GM19099 (cell line): Measurements from ENCODE around the gene RAB8A.

ENCODE experiments used
- POLR2A ChIP-seq: IDR thresholded peaks from 3 replicates; pipeline ENCODE4 v1.6.1; 2011; ENCODE audit warnings: low read depth; ENCODE audit not compliant: insufficient read length; ENCODE audit errors: extremely low read depth

Gene RAB8A

DNA sequence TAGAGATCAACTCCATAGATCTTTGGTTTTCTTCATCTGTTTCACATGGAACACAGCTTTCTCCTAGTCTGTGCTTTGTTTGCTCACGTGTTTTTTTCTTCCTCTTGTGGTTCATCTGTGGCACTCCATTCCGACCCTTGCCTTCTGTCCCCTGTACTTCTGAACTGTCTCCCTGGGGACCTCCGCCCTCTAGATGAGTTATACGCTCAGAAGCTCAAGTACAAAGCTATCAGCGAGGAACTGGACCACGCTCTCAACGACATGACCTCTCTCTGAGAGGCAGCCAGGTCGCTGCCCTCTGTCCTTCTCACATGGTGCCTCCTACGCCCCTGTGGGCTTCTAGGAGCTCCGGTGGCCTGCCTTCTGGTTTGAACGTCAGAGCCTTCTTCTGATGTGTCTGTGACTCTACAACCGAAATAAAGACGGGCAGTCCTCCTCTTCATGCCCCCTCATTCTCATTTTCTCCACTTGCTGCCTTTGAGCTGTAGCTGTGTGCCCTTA lies 16.6 kb upstream of the RAB8A start:
- TF ChIP-seq POLR2A, result no peak

GRCh38 chr19:16096280-16096855 lies 15.3 kb upstream of the RAB8A start:
- peak; percentile 1 for TF ChIP-seq POLR2A

DNA sequence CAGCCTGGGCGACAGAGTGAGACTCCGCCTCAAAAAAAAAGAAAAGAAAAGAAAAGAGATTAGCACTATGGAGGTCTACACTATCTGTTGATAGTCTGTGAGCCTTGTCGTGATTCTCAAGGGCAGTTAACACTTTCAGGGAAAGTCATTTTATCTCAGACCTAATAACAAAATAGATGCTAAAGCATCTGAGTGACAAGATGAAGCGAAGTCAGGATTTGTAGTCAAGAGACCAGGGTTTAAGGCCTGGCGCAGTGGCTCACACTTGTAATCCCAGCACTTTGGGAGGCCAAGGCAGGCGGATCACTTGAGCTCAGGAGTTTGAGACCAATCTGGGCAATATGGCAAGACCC lies 13.3 kb upstream of the RAB8A start:
- TF ChIP-seq POLR2A, result no peak

DNA sequence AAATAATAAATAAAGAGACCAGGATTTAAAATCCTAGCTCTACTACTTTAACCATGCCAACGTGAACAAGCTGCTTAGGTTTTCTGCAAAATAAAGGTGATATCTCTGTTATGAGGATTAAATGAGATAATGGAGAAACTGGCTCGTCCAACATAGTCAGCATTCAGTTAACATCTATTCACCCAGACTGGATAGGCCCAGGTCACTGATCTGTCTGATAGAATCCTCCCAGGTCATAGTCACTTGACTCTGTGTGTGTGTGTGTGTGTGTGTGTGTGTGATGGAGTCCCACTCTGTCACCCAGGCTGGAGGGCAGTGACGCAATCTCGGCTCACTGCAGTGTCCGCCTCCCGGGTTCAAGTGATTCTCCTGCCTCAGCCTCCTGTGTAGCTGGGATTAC lies 12.9 kb upstream of the RAB8A start:
- no peak for TF ChIP-seq POLR2A

DNA sequence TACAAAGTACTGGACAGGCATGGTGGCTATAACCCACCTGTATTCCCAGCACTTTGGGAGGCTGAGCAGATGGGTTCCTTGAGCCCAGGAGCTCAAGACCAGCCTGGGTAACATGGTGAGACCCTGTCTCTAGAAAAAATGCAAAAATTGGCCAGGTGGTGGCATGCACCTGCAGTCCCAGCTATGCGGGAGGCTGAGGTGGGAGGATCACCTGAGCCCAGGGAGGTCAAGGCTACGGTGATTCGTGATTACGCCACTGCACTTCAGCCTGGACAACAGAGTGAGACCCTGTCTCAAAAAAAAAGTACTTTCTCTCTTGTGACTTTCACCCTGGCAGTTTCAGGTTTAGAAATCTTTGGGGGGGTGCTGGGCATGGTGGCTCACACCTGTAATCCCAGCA lies 11.2 kb upstream of the RAB8A start:
- TF ChIP-seq POLR2A, result no peak

DNA sequence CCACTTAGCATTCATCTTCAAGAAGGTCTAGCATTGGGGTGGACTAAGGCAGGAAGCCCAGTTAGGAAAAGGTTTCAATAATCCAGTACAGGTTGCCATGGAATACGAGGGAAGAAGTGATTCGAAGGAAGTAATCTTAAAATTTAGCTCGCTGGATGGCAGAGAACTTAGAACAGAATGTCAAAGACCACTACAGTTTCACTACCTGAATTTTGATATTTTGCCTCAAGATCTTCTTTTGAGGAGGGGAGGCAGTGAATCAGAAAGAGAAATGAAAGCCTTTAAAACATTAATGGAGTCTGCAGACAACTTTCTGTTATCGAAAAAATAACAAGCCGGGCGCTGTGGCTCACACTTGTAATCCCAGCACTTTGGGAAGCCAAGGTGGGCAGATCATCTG lies 7.0 kb upstream of the RAB8A start:
- no peak for TF ChIP-seq POLR2A

GRCh38 chr19:16106121-16106520 lies 5.6 kb upstream of the RAB8A start:
- no peak for TF ChIP-seq POLR2A

- peak; percentile 86 for TF ChIP-seq POLR2A
Observed at GRCh38 chr19:16111909-16112752, 442 bp downstream of the RAB8A start.

DNA sequence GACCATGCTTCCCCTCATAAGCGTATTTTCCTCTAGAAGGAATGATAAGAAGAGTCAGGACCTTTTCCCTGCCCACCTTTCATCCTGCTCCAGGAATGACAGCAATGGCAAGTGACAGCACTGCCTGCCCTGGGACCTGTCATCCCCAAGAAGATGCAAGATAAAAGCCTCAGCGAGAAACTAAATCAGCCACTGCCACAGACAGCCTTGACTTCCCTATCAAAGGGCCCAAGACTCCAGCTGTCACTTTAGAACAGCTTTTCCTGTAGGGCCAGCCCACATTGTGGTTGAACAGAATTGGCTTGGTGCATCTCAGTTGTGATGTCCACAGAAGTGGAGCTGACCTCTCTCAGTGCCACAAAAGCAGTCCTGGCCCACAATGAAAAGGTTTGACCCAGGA lies 1.1 kb downstream of the RAB8A start:
- no peak for TF ChIP-seq POLR2A

GRCh38 chr19:16113727-16114126 lies 2.0 kb downstream of the RAB8A start:
- TF ChIP-seq POLR2A, result no peak

- TF ChIP-seq POLR2A, result no peak
Observed at GRCh38 chr19:16115301-16116039, 3.8 kb downstream of the RAB8A start.

- TF ChIP-seq POLR2A, result no peak
Observed at GRCh38 chr19:16116067-16116466, 4.4 kb downstream of the RAB8A start.

GRCh38 chr19:16117594-16118033 lies 5.9 kb downstream of the RAB8A start:
- TF ChIP-seq POLR2A, result peak; percentile 28

DNA sequence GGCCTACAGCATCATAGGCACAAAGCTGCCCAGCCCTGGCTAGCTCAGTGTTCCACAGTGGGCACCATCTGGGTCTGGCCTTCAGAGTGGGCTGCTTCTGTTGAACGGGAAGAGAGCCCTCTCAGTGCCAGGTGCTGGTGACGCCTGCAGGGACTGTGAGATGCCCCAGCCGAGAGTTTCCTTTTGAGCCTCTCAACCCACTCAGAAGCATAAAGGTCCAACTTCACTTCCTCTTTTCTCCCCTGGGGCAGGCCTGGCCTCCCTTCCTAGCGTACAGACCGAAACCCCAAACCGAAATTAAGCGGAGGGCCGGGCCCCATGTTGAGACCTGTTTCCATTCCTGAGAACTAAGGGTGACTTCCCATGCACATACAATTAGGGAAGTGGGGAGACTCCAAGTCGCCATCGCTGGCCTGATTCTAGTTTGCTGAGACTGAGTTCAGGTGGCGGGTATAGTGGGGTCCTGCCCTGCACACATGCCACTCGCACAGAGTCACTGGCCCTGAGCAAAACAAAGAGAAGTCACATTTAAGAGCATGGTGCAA lies 6.9 kb downstream of the RAB8A start:
- peak; percentile 66 for TF ChIP-seq POLR2A

DNA sequence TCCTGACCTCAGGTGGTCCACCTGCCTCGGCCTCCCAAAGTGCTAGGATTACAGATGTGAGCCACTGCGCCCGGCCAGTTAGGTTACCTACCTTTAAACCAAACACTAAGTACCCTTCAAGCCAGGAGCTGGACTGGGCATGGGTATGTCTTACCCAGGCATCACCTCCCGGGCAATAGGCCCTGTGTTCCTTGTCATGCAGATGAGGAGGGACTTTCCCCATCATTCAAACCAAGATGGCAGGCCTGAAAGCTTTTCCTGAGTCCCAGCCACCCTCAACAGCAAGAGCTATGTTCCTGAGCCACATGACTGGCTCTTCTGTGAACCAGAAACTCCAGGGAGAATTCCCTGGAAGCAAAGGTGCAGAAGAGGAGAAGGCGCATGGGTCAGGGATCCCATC lies 9.5 kb downstream of the RAB8A start:
- TF ChIP-seq POLR2A, result no peak
